ENCODE measurements around the gene GABARAP.

The GABARAP gene

GRCh38 chr17:7220593-7221277 is 21.5 kb downstream of the GABARAP start:
- no peaks in the 10 kb centered on the region for H3K79me2 ChIP-seq (ENCODE audit: insufficient read depth, low read length)
- H3K9ac ChIP-seq (ENCODE audit: low read length): peak overlapping the region; percentile 73
- no peak overlapping the region for H2AFZ ChIP-seq (ENCODE audit: low read depth, low read length, severe bottlenecking)
- no peaks in the 10 kb centered on the region for H4K20me1 ChIP-seq (ENCODE audit: low read depth, low read length)
- H3K27me3 ChIP-seq (ENCODE audit: low read length): no peaks in the 10 kb centered on the region
- TF ChIP-seq CTCF (IDR thresholded peaks at IDR 0.05; ENCODE audit: insufficient read depth, low read length, poor library complexity, severe bottlenecking): peak; percentile 62
- TF ChIP-seq EZH2phosphoT487 (conservative IDR thresholded peaks at IDR 0.05; ENCODE audit: low read length): no peak
- no peaks in the 10 kb centered on the region for H3K36me3 ChIP-seq (ENCODE audit: low read length)
- H3F3A ChIP-seq (ENCODE audit: insufficient read depth): peaks cover 11% of the 10 kb centered on the region; the same call in 1 of the 2 replicates
- H3K4me2 ChIP-seq (ENCODE audit: low read depth, low read length, poor library complexity, severe bottlenecking): peak overlapping the region; percentile 56
- peak overlapping the region; percentile 51 for H3K27ac ChIP-seq (ENCODE audit: low read depth, low read length)
- no peaks in the 10 kb centered on the region for H3K9me3 ChIP-seq (ENCODE audit: insufficient read depth, low read length)
- peak overlapping the region; percentile 66 for H3K4me3 ChIP-seq (ENCODE audit: insufficient read depth, low read length, poor library complexity, severe bottlenecking)
- H3K9me2 ChIP-seq (replicated peaks; ENCODE audit: insufficient read depth, low read length): no peaks in the 10 kb centered on the region

- H3K9me3 ChIP-seq (ENCODE audit: insufficient read depth, low read length): no peaks in the 10 kb centered on the region
- H3K4me2 ChIP-seq (ENCODE audit: low read depth, low read length, poor library complexity, severe bottlenecking): peak within 1 kb of the TSS; percentile 56
- no peaks in the 10 kb centered on the region for H3K79me2 ChIP-seq (ENCODE audit: insufficient read depth, low read length)
- no peaks in the 10 kb centered on the region for H4K20me1 ChIP-seq (ENCODE audit: low read depth, low read length)
- peak within 1 kb of the TSS; percentile 73 for H3K9ac ChIP-seq (ENCODE audit: low read length)
- H3K27me3 ChIP-seq (ENCODE audit: low read length): no peaks in the 10 kb centered on the region
- H3K9me2 ChIP-seq (replicated peaks; ENCODE audit: insufficient read depth, low read length): no peaks in the 10 kb centered on the region
- no peaks in the 10 kb centered on the region for H3K36me3 ChIP-seq (ENCODE audit: low read length)
- H3K27ac ChIP-seq (ENCODE audit: low read depth, low read length): peak within 1 kb of the TSS; percentile 51
- peak within 1 kb of the TSS; percentile 66 for H3K4me3 ChIP-seq (ENCODE audit: insufficient read depth, low read length, poor library complexity, severe bottlenecking)
- TF ChIP-seq EZH2phosphoT487 (conservative IDR thresholded peaks at IDR 0.05; ENCODE audit: low read length) (no peak), CTCF (IDR thresholded peaks at IDR 0.05; ENCODE audit: insufficient read depth, low read length, poor library complexity, severe bottlenecking) (no peak)
- peaks cover 11% of the 10 kb centered on the region; the same call in 1 of the 2 replicates for H3F3A ChIP-seq (ENCODE audit: insufficient read depth)
- H2AFZ ChIP-seq (ENCODE audit: low read depth, low read length, severe bottlenecking): peak within 1 kb of the TSS; percentile 77
These were observed 22.2 kb downstream of the GABARAP start, which contains the start of the genes ACADVL and DLG4 for GRCh38 chr17:7219812-7220592. ACADVL (plus strand) TSS chr17:7219938; CDS start chr17:7219985, 47 bp downstream. DLG4 (minus strand) TSS chr17:7219836.

GRCh38 chr17:7219229-7219811 is 22.9 kb downstream of the GABARAP start:
- TF ChIP-seq CTCF (IDR thresholded peaks at IDR 0.05; ENCODE audit: insufficient read depth, low read length, poor library complexity, severe bottlenecking) (no peak), EZH2phosphoT487 (conservative IDR thresholded peaks at IDR 0.05; ENCODE audit: low read length) (no peak)
- Histone ChIP-seq H3K9ac (ENCODE audit: low read length) (peak overlapping the region; percentile 73), H4K20me1 (ENCODE audit: low read depth, low read length) (no peaks in the 10 kb centered on the region), H2AFZ (ENCODE audit: low read depth, low read length, severe bottlenecking) (peak overlapping the region; percentile 77), H3K27ac (ENCODE audit: low read depth, low read length) (no peak overlapping the region), H3F3A (ENCODE audit: insufficient read depth) (peaks cover 16% of the 10 kb centered on the region; the same call in 1 of the 2 replicates), H3K9me3 (ENCODE audit: insufficient read depth, low read length) (no peaks in the 10 kb centered on the region), H3K4me2 (ENCODE audit: low read depth, low read length, poor library complexity, severe bottlenecking) (peak overlapping the region; percentile 56), H3K9me2 (replicated peaks; ENCODE audit: insufficient read depth, low read length) (no peaks in the 10 kb centered on the region), H3K79me2 (ENCODE audit: insufficient read depth, low read length) (no peaks in the 10 kb centered on the region), H3K36me3 (ENCODE audit: low read length) (no peaks in the 10 kb centered on the region), H3K27me3 (ENCODE audit: low read length) (no peaks in the 10 kb centered on the region), H3K4me3 (ENCODE audit: insufficient read depth, low read length, poor library complexity, severe bottlenecking) (peak overlapping the region; percentile 66)
